Esophagus muscularis mucosa (tissue), 4 donors: ENCODE results near the gene NEDD8. TPM values are rescaled to one million over a fixed set of nuclear protein-coding genes. Genes with fewer than 3 reads are reported as not detected.

Experiments
- DNase-seq: peaks from one replicate; pipeline ENCODE4 v3.0.0-alpha.2; 2017; ENCODE audit errors: extremely low spot score
- H3K27ac ChIP-seq, 4 donors: fragments of 200-600 bp; sonication (generic); replicated peaks in 1 of 4; 1 replicate in 3 of 4; 2 replicates in 1 of 4; pipeline ENCODE4 v1.5.1; 2016 to 2019; ENCODE audit warnings: mild to moderate bottlenecking in 1 of 4
- H3K27me3 ChIP-seq, 4 donors: fragments of 200-600 bp; sonication (generic); one replicate each; pipeline versions ENCODE4 v1.5.1 to v1.6.0; 2016 to 2019
- H3K36me3 ChIP-seq, 4 donors: fragments of 200-600 bp; sonication (generic); one replicate each; pipeline ENCODE4 v1.5.1; 2016 to 2019
- H3K4me1 ChIP-seq, 4 donors: fragments of 200-600 bp; sonication (generic); one replicate each; pipeline ENCODE4 v1.5.1; 2016 to 2019
- H3K4me3 ChIP-seq, 4 donors: fragments of 200-600 bp; sonication (generic); 1 replicate in 2 of 4; 2 replicates in 2 of 4; pipeline ENCODE4 v1.5.1; 2016 to 2019; ENCODE audit warnings: mild to moderate bottlenecking in 4 of 4, moderate library complexity in 1 of 4
- H3K9me3 ChIP-seq, 4 donors: fragments of 200-600 bp; sonication (generic); 1 replicate in 3 of 4; 2 replicates in 1 of 4; pipeline ENCODE4 v1.5.1; 2016 to 2019
- CTCF ChIP-seq, 3 experiments: fragments of 200-600 bp in 2 of 3; fragments of 450-650 bp in 1 of 3; sonication (generic) in 2 of 3; IDR thresholded peaks; one replicate each; pipeline ENCODE4 v1.5.1; 2017 to 2019; ENCODE audit warnings: antibody characterized with exemption in 3 of 3, mild to moderate bottlenecking in 2 of 3, moderate library complexity in 1 of 3
- EP300 ChIP-seq: sonication (generic); formaldehyde crosslinking; IDR thresholded peaks from one replicate; pipeline ENCODE4 v1.6.1; 2017; ENCODE audit warnings: antibody characterized with exemption
- POLR2A ChIP-seq: fragments of 450-650 bp; IDR thresholded peaks from one replicate; pipeline ENCODE4 v1.6.1; 2017; ENCODE audit warnings: antibody characterized with exemption, moderate library complexity, mild to moderate bottlenecking, low read depth
- POLR2AphosphoS5 ChIP-seq, 2 donors: sonication (generic); formaldehyde crosslinking; IDR thresholded peaks; one replicate each; pipeline ENCODE4 v1.6.1; 2017; ENCODE audit warnings: antibody characterized with exemption in 2 of 2
- WGBS: methylation state at CpG from one replicate; pipeline ENCODE4 v1.1.5; 2018; 5-methylcytosine and 5-hydroxymethylcytosine counted together
- intact Hi-C: fragments of 100-400 bp; cut with DNase I; formaldehyde crosslinking; loops from one replicate; pipeline ENCODE4 v1.15.1; 2023
- total RNA-seq, 4 donors: library from RNA; depleted of rRNA; stranded (reverse); fragments of >200 nt; gene quantifications; one replicate each; pipeline versions ENCODE4 v1.1.0 to v1.2.1, GENCODE V29; 2016

Gene NEDD8
- total RNA-seq, 4 donors from 2014 or later, result 117 to 152 (median 131) TPM

GRCh38 chr14:24253936-24254335, 21.8 kb upstream of the NEDD8 start:
- 81% methylated on average over 7 of the region's 7 CpGs for WGBS
- Histone ChIP-seq H3K36me3 (peaks cover 0 to 26% (median 0%) of the 10 kb centered on the region in 4 donors), H3K27me3 (no peaks in the 10 kb centered on the region), H3K9me3 (no peaks in the 10 kb centered on the region), H3K27ac (no peak overlapping the region), H3K4me3 (no peak overlapping the region), H3K4me1 (peaks cover 0 to 3% (median 0%) of the 10 kb centered on the region in 4 donors)
- intact Hi-C loops, result no loop called here
- DNase-seq, result no peak
- TF ChIP-seq POLR2A (no peak), EP300 (no peak), CTCF (IDR thresholded peaks at IDR 0.05) (no peak), POLR2AphosphoS5 (IDR thresholded peaks at IDR 0.05) (no peak)

- TF ChIP-seq EP300 (no peak), POLR2A (no peak), CTCF (IDR thresholded peaks at IDR 0.05) (no peak), POLR2AphosphoS5 (IDR thresholded peaks at IDR 0.05) (no peak)
- intact Hi-C loops, result no loop called here
- H3K4me3 ChIP-seq, result no peak overlapping the region
- H3K36me3 ChIP-seq, result peaks cover 0 to 26% (median 0%) of the 10 kb centered on the region in 4 donors
- no peaks in the 10 kb centered on the region for H3K27me3 ChIP-seq
- 96% methylated on average over 8 of the region's 11 CpGs for WGBS
- no peak for DNase-seq
- no peaks in the 10 kb centered on the region for H3K4me1 ChIP-seq
- no peak overlapping the region for H3K27ac ChIP-seq
- no peaks in the 10 kb centered on the region for H3K9me3 ChIP-seq
These were observed 20.3 kb upstream of the NEDD8 start for GRCh38 chr14:24252289-24253124.

- TF ChIP-seq EP300, result no peak
- H3K27me3 ChIP-seq, result no peaks in the 10 kb centered on the region
- H3K27ac ChIP-seq, result no peak overlapping the region
- H3K4me3 ChIP-seq, result no peak overlapping the region
- no peaks in the 10 kb centered on the region for H3K4me1 ChIP-seq
- intact Hi-C loops, result no loop called here
- WGBS, result 100% methylated on average over 1 of the region's 1 CpG
- H3K36me3 ChIP-seq, result peaks cover 0 to 26% (median 0%) of the 10 kb centered on the region in 4 donors
- DNase-seq, result no peak
- no peaks in the 10 kb centered on the region for H3K9me3 ChIP-seq
These were observed 19.7 kb upstream of the NEDD8 start for GRCh38 chr14:24251880-24252288.

- no peaks in the 10 kb centered on the region for H3K9me3 ChIP-seq
- TF ChIP-seq POLR2AphosphoS5 (IDR thresholded peaks at IDR 0.05), result no peak
- TF ChIP-seq EP300, result no peak
- TF ChIP-seq CTCF (IDR thresholded peaks at IDR 0.05), result no peak
- TF ChIP-seq POLR2A, result no peak
- H3K27ac ChIP-seq, result no peak overlapping the region
- no peak for DNase-seq
- no peaks in the 10 kb centered on the region for H3K27me3 ChIP-seq
- no peaks in the 10 kb centered on the region for H3K4me1 ChIP-seq
- H3K4me3 ChIP-seq, result no peak overlapping the region
- intact Hi-C loops, result no loop called here
- H3K36me3 ChIP-seq, result peaks cover 0 to 22% (median 0%) of the 10 kb centered on the region in 4 donors
- WGBS, result 58% methylated on average over 4 of the region's 4 CpGs
These were observed 18.2 kb upstream of the NEDD8 start for GRCh38 chr14:24250354-24250753.

- Histone ChIP-seq H3K4me1 (no peaks in the 10 kb centered on the region), H3K36me3 (peaks cover 0 to 12% (median 0%) of the 10 kb centered on the region in 4 donors), H3K27me3 (no peaks in the 10 kb centered on the region), H3K9me3 (no peaks in the 10 kb centered on the region), H3K27ac (no peak overlapping the region), H3K4me3 (no peak overlapping the region)
- intact Hi-C loops, result no loop called here
- no peak for DNase-seq
- WGBS, result 79% methylated on average over 10 of the region's 13 CpGs
- no peak for TF ChIP-seq CTCF (IDR thresholded peaks at IDR 0.05)
- TF ChIP-seq POLR2AphosphoS5 (IDR thresholded peaks at IDR 0.05), result no peak
- TF ChIP-seq EP300, result no peak
- no peak for TF ChIP-seq POLR2A
These were observed 17.3 kb upstream of the NEDD8 start for GRCh38 chr14:24249230-24250021.
